GM12865 (cell line): Measurements from ENCODE around the gene CARD16.

Experiments
- DNase-seq: peaks from one replicate; pipeline ENCODE4 v3.0.0; 2010; ENCODE audit warnings: low read depth
- H3K4me3 ChIP-seq: 2 replicates; pipeline ENCODE4 v1.5.1; 2011; ENCODE audit warnings: mild to moderate bottlenecking, low read depth, low read length, control low read depth
- CTCF ChIP-seq: IDR thresholded peaks from 2 replicates; pipeline ENCODE4 v1.5.1; 2011; ENCODE audit warnings: low read length, control low read depth, low read depth, inconsistent platforms; ENCODE audit not compliant: insufficient read depth; ENCODE audit errors: missing control alignments

The CARD16 gene

GRCh38 chr11:104991994-104992393 is 53.1 kb downstream of the CARD16 start:
- H3K4me3 ChIP-seq, result no peak overlapping the region
- no peak for DNase-seq
- no peak for TF ChIP-seq CTCF
